ENCODE results near the gene RP2.
A peak's percentile ranks its signal among the peaks of the same experiment; 100 is the strongest.

RP2 gene

GRCh38 chrX:46823481-46823880, 13.4 kb upstream of the RP2 start:
- H3K4me1 ChIP-seq (ENCODE audit: insufficient read depth, low read length): peaks cover 9% of the 10 kb centered on the region
- H3K9me3 ChIP-seq (ENCODE audit: control insufficient read depth, insufficient read depth, low read length): no peaks in the 10 kb centered on the region
- H3K9ac ChIP-seq (ENCODE audit: low read depth, low read length): no peak overlapping the region
- H3K36me3 ChIP-seq (ENCODE audit: insufficient read depth, low read length): no peaks in the 10 kb centered on the region

GRCh38 chrX:46831765-46832327, 5.0 kb upstream of the RP2 start:
- H3K9me3 ChIP-seq (ENCODE audit: control insufficient read depth, insufficient read depth, low read length): no peaks in the 10 kb centered on the region
- no peaks in the 10 kb centered on the region for H3K36me3 ChIP-seq (ENCODE audit: insufficient read depth, low read length)
- no peaks in the 10 kb centered on the region for H3K4me1 ChIP-seq (ENCODE audit: insufficient read depth, low read length)
- no peak overlapping the region for H3K9ac ChIP-seq (ENCODE audit: low read depth, low read length)

- Histone ChIP-seq H3K36me3 (ENCODE audit: insufficient read depth, low read length) (no peaks in the 10 kb centered on the region), H3K9me3 (ENCODE audit: control insufficient read depth, insufficient read depth, low read length) (no peaks in the 10 kb centered on the region; the same call in 1 of the 2 replicates), H3K9ac (ENCODE audit: low read depth, low read length) (peak overlapping the region; percentile 88), H3K4me1 (ENCODE audit: insufficient read depth, low read length) (no peaks in the 10 kb centered on the region; the same call in 1 of the 2 replicates)
Measured at GRCh38 chrX:46837558-46838485, 979 bp downstream of the RP2 start.

DNA sequence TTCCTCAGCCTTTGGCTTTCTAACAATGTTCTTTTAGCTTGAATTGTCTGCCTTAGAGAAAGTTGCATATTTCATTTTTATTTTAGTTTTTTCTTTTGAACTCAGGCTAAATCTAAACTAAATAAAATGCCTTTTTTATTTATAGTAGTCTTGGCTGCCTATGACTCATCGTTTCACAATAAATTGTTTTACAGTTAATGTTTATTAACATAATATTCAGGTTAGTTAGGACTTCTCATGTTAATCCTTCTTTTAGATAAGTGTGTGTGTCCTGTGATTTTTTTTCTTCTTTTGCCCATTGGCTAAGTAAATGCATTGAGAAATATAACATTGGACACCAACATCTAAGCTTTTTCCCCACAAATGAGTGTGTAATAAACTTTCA, 1.6 kb downstream of the RP2 start:
- no peaks in the 10 kb centered on the region; the same call in 1 of the 2 replicates for H3K4me1 ChIP-seq (ENCODE audit: insufficient read depth, low read length)
- H3K36me3 ChIP-seq (ENCODE audit: insufficient read depth, low read length): no peaks in the 10 kb centered on the region
- H3K9ac ChIP-seq (ENCODE audit: low read depth, low read length): peak overlapping the region; percentile 88; the same call in 1 of the 2 replicates
- no peaks in the 10 kb centered on the region; the same call in 1 of the 2 replicates for H3K9me3 ChIP-seq (ENCODE audit: control insufficient read depth, insufficient read depth, low read length)

DNA sequence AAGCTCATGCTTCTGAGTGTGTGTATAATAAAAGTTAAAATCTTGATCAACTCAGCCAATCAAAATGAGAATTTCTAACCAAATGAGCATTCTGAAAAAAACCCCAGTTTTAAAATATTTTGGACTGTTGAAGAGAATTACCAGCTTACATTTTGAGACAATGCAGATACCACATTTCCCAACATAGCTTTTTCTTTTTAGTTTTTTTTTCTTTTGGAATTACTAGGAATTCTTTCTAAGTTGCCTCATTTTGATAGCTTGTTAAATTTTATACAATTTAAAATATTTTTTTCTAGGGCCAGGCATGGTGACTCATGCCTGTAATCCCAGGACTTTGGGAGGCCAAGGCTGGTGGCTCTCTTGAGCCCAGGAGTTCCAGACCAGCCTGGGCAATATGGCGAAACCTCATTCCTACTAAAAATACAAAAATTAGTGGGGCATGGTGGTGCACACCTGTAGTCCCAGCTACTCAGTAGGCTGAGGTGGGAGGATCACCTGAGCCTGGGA, 2.2 kb downstream of the RP2 start:
- no peaks in the 10 kb centered on the region; the same call in 1 of the 2 replicates for H3K9me3 ChIP-seq (ENCODE audit: control insufficient read depth, insufficient read depth, low read length)
- no peaks in the 10 kb centered on the region for H3K36me3 ChIP-seq (ENCODE audit: insufficient read depth, low read length)
- no peak overlapping the region for H3K9ac ChIP-seq (ENCODE audit: low read depth, low read length)
- H3K4me1 ChIP-seq (ENCODE audit: insufficient read depth, low read length): no peaks in the 10 kb centered on the region; the same call in 1 of the 2 replicates

DNA sequence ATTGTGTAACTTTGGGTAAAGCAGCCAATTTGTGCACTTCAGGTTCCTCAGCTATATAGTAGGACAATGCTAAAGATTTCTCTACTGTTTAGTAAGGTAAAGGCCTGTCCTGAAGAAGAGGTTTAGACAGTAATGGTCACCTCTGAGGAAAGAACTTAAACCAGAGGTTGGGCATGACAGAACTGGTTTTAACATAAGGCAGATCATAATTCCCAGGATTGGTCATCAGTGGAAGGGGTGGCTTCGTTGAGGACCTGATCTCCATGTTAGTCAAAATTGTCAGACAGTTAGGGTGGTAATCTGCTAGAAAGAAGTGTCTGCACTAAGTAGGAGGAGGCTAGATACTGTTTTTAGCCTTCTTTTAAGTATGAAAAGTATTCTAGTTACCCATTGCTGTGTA, 4.1 kb downstream of the RP2 start:
- H3K9ac ChIP-seq (ENCODE audit: low read depth, low read length): no peak overlapping the region
- H3K36me3 ChIP-seq (ENCODE audit: insufficient read depth, low read length): no peaks in the 10 kb centered on the region; the same call in 1 of the 2 replicates
- no peaks in the 10 kb centered on the region; the same call in 1 of the 2 replicates for H3K4me1 ChIP-seq (ENCODE audit: insufficient read depth, low read length)
- no peaks in the 10 kb centered on the region; the same call in 1 of the 2 replicates for H3K9me3 ChIP-seq (ENCODE audit: control insufficient read depth, insufficient read depth, low read length)

GRCh38 chrX:46841346-46841745, 4.5 kb downstream of the RP2 start:
- H3K36me3 ChIP-seq (ENCODE audit: insufficient read depth, low read length): no peaks in the 10 kb centered on the region; the same call in 1 of the 2 replicates

DNA sequence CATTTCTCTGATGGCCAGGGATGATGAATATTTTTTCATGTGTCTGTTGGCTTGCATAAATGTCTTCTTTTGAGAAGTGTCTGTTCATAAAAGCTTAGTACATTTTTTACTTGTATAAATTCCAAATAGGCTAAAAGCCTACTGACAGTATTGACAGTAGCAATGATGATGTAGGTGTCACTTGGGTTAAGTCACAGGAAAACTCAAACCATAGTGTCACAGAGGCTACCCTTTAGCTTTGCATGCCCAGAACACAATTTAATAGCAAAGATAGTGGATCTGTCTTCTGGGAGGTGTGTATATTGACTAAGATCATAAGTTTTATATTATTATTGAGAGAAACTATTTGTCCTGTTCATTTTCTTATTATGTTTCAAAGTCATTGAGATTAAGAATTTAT, 8.1 kb downstream of the RP2 start:
- no peaks in the 10 kb centered on the region; the same call in 1 of the 2 replicates for H3K36me3 ChIP-seq (ENCODE audit: insufficient read depth, low read length)
- H3K9ac ChIP-seq (ENCODE audit: low read depth, low read length): no peak overlapping the region
- H3K4me1 ChIP-seq (ENCODE audit: insufficient read depth, low read length): no peaks in the 10 kb centered on the region; the same call in 1 of the 2 replicates
- H3K9me3 ChIP-seq (ENCODE audit: control insufficient read depth, insufficient read depth, low read length): no peaks in the 10 kb centered on the region

More at GRCh38 chrX:46841346-46841745, 4.5 kb downstream of the RP2 start:
- no peaks in the 10 kb centered on the region; the same call in 1 of the 2 replicates for H3K4me1 ChIP-seq (ENCODE audit: insufficient read depth, low read length)
- H3K9me3 ChIP-seq (ENCODE audit: control insufficient read depth, insufficient read depth, low read length): no peaks in the 10 kb centered on the region; the same call in 1 of the 2 replicates
- H3K9ac ChIP-seq (ENCODE audit: low read depth, low read length): no peak overlapping the region

GRCh38 chrX:46849933-46850332, 13.1 kb downstream of the RP2 start:
- Histone ChIP-seq H3K9me3 (ENCODE audit: control insufficient read depth, insufficient read depth, low read length) (no peaks in the 10 kb centered on the region), H3K4me1 (ENCODE audit: insufficient read depth, low read length) (no peaks in the 10 kb centered on the region), H3K36me3 (ENCODE audit: insufficient read depth, low read length) (no peaks in the 10 kb centered on the region; the same call in 1 of the 2 replicates), H3K9ac (ENCODE audit: low read depth, low read length) (no peak overlapping the region)

DNA sequence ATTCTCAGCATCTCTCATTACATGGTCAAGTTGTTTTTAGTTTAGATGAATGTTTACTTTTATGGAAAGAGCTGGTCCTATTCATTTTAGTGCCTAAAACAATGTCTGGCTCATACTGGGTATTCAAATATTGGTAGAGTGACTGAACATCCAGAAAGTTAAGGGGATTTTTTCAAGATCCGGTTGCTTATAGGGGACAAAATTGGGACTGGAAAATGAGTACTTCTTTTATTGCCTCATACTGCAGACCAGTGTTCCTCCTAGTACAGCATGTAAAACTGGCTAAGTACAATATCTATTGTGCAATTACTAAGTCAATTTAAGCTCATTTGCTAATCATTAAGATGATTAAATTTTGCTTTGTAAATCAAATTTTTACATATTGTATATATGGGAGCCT, 13.9 kb downstream of the RP2 start:
- no peak overlapping the region for H3K9ac ChIP-seq (ENCODE audit: low read depth, low read length)
- H3K36me3 ChIP-seq (ENCODE audit: insufficient read depth, low read length): no peaks in the 10 kb centered on the region; the same call in 1 of the 2 replicates
- H3K4me1 ChIP-seq (ENCODE audit: insufficient read depth, low read length): no peaks in the 10 kb centered on the region
- no peaks in the 10 kb centered on the region for H3K9me3 ChIP-seq (ENCODE audit: control insufficient read depth, insufficient read depth, low read length)

- Histone ChIP-seq H3K9me3 (ENCODE audit: control insufficient read depth, insufficient read depth, low read length) (no peaks in the 10 kb centered on the region), H3K9ac (ENCODE audit: low read depth, low read length) (no peak overlapping the region), H3K36me3 (ENCODE audit: insufficient read depth, low read length) (no peaks in the 10 kb centered on the region), H3K4me1 (ENCODE audit: insufficient read depth, low read length) (no peaks in the 10 kb centered on the region)
Measured at GRCh38 chrX:46856483-46856882, 19.6 kb downstream of the RP2 start.

- H3K36me3 ChIP-seq (ENCODE audit: insufficient read depth, low read length): no peaks in the 10 kb centered on the region
- no peaks in the 10 kb centered on the region for H3K9me3 ChIP-seq (ENCODE audit: control insufficient read depth, insufficient read depth, low read length)
- H3K4me1 ChIP-seq (ENCODE audit: insufficient read depth, low read length): no peaks in the 10 kb centered on the region
- H3K9ac ChIP-seq (ENCODE audit: low read depth, low read length): no peak overlapping the region
Measured at GRCh38 chrX:46860557-46860956, 23.7 kb downstream of the RP2 start.

DNA sequence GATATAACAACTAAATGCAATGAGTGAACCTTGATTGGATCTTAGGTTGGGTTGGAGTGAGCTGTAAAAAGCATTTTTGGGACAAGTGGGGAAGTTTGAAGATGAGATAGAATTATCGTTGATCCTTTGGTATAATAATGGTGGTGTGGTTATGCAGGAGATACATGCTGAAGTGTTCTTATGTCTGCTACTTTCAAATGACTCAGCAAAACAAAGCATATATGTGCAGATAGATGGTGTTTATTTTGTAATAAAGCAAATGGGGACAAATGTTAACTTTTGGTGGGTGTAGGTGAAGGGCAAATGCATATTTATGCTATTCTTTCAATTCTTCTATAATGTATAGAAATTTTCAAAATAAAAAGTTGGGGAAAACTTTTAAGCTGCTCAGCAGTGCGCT, 26.2 kb downstream of the RP2 start:
- Histone ChIP-seq H3K4me1 (ENCODE audit: insufficient read depth, low read length) (no peaks in the 10 kb centered on the region), H3K9ac (ENCODE audit: low read depth, low read length) (no peak overlapping the region), H3K9me3 (ENCODE audit: control insufficient read depth, insufficient read depth, low read length) (no peaks in the 10 kb centered on the region), H3K36me3 (ENCODE audit: insufficient read depth, low read length) (no peaks in the 10 kb centered on the region)

DNA sequence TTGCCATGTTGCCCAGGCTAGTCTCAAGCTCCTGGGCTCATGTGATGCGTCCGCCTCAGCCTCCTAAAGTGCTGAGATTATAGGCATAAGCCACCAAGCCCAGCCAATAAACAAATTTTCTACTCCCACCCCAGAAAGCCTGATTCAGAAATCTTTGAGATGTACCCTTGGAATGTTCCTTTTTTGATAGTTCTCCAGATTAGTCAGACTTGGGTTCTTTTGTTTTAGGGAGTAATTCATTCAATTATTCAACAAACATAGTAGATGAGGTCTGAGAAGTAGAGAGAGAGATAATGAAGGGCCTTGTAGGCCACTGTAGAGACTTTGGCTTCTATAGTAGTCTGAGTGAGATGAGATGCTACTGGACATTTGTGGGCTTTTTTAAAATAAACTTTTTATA, 27.8 kb downstream of the RP2 start:
- no peak overlapping the region for H3K9ac ChIP-seq (ENCODE audit: low read depth, low read length)
- no peaks in the 10 kb centered on the region for H3K36me3 ChIP-seq (ENCODE audit: insufficient read depth, low read length)
- H3K9me3 ChIP-seq (ENCODE audit: control insufficient read depth, insufficient read depth, low read length): no peaks in the 10 kb centered on the region
- no peaks in the 10 kb centered on the region for H3K4me1 ChIP-seq (ENCODE audit: insufficient read depth, low read length)

All from ES-I3 (cell line).